HG02642 (cell line): ENCODE measurements around the gene ITPR2.
"Not testable (repeated sequence)": the region's sequence is repeated elsewhere in the genome, so short reads cannot be mapped to it uniquely, and the experiment has no call there.

Experiments used
- ATAC-seq: cut with Tn5 transposase; IDR thresholded peaks from one replicate; pipeline ENCODE4 v1.9.1; 2021; ENCODE audit warnings: mild to moderate bottlenecking; ENCODE audit not compliant: unreplicated experiment, poor library complexity

Gene ITPR2

DNA sequence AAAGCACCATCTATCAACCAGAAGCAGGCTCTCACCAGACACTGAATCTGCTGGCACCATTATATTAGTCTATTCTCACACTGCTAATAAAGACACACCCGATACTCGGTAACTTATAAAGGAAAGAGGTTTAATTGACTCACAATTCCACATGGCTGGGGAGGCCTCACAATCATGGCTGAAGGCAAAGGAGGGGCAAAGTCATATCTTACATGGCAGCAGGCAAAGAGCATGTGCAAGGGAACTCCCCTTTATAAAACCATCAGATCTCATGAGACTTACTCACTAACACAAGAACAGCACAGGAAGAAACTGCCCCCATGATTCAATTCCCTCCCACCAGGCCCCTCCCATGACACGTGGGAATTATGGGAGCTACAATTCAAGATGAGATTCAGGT, 188.6 kb downstream of the ITPR2 start:
- ATAC-seq: not testable (repeated sequence)

DNA sequence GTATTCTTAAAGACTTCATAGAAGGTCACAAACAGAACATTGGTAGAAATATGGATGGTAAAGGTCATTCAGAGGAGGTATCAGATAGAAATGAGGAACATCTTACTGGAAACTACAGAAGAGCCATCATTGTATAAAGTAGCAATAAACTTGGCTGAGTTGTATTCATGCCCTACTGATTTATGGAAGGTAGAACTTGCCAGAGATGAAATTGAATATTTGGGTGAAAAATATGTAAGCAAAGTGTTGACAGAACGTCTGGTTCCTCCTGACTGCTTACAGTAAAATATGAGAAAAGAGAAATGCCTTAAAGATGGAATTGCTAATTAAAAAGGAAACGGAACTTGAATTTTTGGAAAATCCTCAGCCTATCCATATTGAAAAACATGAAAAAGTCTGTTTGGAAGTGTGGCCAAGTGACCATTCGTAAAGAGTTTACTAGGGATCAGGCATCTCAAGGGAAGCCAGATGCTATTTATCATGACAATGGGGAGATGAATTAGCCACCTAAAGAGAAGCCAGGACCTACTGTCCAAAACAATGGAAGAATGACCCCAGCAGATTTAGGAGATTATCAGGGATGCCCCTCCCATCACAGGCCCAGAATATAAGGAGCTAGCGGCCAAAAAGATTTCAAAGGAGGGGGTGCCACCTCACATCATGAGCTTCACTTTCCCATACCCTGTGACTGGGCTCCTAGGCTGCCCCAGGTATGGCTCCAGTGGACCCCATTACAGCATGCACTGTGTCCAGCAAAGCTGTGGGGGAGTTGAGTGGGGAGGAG, 189.3 kb downstream of the ITPR2 start:
- no peak for ATAC-seq

DNA sequence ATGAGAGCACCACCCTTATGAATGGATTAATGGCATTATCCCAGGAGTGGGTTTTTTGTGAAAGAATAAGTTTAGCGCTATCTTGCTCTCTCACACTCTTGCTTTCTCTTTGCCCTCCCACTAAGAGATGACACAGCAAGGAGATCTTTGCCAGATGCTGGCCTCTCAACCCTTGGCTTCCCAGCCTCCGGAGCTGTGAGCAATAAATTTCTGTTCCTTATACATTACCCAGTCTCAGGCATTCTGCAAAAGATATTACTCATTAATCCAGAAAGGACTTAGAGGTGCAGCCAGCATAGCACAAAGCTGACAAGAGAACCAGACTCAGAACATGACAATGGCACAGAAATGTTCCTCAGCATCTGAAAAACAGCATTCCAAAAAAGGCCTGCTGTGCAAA, 190.6 kb downstream of the ITPR2 start:
- ATAC-seq: no peak

DNA sequence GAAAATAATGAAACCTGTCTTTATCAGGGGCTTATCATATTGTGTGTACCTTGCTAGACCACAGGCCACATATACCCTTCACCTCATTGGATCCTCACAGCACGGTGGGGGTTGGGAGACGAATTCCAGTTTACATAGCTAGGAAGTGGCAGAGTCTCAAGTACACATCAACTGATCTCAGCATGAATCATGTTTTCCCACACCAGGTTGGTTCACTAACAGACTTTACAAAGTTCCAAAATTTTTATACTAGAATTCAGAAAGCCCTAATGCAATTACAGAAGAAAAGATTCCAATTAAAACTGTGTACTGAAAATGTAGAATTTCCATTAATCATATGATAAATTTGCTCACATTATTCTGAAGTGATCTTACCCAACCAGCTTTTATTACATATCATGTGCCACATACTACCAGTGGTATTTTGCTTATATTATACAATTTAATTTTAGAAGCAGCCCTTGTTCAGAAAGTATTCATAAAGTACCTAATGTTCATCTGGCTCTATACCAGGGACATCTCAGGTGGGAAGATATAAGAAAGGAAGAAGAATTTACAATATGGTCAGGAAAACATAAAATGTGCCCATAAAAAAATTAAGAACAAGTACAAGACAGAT, 196.2 kb downstream of the ITPR2 start:
- ATAC-seq: no peak

DNA sequence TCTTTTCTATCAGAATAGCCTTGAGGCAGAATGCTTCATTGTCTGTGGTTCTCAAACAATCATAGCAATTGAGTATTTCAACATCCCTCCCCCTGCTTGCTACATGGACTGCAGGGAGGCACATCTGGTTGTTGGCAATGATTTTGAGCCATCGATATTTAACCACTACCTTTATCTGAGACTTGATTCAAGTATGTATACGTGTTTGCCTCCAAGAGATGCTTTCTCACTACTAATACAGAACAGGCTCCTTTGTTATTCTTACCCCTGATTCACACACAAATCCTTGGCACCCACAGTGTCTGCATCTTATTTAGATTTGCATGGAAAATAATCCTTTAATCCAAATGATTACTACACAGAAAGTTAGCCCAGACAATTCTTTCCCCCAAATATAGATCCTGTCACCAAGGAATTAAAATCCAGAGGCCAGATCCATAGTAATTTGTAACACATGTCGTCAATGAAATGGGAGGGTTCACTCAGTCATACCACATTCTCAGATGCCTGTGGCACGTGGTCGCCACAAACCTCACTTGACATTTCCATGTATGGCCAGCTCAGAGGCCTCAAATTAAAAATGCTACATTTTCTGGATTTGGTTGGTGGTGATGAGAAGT, 199.3 kb downstream of the ITPR2 start:
- no peak for ATAC-seq

DNA sequence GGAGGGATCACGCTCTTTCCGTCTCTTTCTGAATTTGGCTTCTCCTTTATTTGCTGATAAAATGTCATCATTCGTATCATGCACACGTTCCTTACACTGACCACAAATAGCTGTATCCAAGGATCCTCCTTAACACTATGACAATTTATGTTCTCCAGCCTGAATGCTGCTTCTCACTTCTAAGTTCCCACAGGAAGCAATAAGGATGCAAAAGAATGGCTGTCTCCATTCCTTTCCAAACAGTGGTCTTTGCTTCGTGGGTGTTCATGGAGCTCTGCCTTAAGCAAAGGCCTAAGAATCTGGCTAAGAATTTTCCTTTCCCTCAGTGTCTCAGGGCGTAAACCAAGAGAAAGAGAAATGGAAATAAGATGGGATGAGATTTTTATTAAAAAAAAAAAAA, 200.2 kb downstream of the ITPR2 start:
- no peak for ATAC-seq

DNA sequence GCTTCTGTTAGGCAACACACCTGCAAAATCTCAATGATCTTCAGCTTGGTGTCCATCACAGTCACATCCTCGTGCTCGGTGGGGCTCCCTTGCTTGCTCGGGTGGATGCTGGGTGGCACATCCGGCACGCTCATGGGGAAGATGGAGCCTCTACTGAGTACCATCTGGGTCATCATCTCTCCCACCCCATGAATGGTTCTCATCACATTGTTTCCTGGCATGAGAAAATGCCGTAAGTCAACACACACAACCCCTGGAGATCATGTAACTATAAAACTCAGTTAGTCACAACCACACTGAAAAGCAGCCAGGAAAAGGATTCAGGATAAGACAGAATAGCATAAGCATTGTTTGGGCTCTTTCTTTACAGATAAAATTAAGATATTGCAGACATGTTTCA, 201.1 kb downstream of the ITPR2 start:
- ATAC-seq: no peak

DNA sequence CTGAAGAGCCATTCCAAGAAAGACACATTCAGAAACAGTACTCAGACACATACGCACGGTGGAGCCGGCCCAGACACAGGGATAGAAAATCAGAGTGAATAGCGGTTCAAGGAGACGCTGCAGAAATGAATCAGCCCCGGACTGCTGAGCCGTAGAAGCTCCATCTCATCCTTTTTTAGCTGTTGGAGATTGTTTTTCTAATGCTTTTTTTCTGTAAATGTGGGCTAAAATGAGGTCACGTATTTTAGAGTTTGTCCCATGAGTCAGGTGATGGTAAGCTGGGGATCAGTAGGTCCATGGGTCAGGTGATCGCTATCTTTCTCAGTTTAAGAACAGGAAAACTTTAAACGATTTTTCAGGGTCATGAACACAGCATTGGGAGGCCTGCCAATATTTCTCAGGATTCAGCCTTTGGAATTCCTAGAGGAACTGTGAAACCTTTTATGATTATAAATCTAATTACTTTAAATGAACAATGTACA, 202.4 kb downstream of the ITPR2 start:
- no peak for ATAC-seq

DNA sequence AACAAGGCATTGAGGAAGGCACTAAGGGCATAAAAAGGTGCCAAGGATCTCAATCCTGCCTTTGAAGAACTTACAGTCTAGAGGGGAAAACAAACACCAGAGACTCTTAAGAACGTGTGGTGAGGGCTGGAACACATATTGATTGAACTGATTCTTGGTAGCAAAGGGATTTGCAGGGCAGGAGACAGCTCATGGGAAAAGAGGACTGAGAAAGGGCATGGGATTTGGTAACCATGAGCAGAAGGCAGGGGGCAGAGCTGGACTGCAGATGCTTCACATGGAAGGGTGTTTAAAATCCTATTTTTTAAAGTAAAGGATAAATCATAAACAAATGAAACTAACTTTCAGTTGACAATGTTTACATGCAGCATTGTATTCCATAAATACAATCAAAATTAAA, 203.1 kb downstream of the ITPR2 start:
- ATAC-seq: no peak

DNA sequence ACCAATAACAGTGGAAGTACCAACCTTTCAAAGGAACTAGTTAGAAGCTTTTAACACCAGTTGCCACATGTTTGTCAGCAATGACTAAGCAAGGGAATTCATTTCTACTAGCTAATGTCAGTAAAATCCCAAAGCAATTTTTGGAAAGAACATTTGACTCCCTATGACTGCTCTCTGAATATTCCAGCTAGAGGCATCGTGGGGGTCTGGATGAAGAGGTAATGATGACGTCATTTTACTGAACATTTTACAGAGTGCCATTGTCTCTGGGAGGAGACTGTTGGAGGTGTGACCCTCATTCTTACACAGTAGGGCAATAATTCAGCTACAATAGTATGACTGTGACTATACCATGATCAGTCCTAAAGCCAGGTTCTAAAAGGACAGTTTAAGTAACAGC, 204.8 kb downstream of the ITPR2 start:
- ATAC-seq: no peak

DNA sequence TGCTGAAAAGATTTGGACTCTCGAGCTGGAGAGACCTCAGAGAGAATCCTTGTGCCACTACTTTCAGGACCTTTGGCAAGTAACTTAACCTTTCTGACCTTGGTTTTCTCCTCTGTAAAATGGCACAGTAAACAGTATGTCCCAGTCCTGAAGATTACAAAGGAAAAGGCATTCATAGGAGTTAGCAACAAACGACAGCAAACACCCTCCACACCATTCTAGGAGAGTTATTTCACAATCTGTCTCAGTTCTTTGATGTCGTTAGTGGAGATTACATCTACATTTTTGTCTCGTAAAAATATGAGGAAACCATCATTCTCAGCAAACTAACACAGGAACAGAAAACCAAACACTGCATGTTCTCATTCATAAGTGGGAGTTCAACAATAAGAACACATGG, 205.7 kb downstream of the ITPR2 start:
- no peak for ATAC-seq

DNA sequence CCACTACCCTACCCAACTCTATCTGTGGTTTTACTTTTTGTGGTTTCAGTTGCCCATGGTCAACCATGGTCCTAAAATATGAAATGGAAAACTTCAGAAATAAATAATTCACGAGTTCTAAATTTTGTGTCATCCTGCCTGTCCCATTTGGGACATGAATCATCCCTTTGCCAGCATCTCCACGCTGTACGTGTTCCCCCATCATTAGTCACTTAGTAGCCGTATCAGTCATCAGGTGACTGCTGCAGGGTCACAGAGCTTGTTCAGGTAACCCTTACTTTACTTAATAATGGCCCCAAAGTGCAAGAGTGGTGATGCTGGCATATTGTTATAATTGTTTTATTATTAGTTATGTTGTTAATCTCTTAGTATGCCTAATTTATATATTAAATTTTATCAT, 209.9 kb downstream of the ITPR2 start:
- no peak for ATAC-seq

DNA sequence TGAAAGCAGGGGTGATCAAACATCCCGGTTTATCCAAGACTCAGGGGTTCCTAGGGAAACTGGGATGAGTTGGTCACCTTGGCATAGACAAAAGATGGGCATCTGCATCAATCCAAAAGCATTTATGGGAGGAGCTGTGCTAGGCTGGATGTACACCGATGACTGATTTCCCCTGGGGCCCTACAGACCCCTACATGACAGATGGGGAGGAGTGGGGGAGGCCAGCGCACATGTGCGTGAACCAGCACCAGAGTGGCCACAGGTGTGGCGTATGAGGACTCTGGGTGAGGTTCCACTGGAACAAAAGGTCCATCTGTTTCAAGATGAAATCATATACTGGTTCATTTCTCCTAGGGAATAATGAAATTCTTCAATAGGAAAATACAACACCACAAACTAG, 210.4 kb downstream of the ITPR2 start:
- ATAC-seq: no peak

DNA sequence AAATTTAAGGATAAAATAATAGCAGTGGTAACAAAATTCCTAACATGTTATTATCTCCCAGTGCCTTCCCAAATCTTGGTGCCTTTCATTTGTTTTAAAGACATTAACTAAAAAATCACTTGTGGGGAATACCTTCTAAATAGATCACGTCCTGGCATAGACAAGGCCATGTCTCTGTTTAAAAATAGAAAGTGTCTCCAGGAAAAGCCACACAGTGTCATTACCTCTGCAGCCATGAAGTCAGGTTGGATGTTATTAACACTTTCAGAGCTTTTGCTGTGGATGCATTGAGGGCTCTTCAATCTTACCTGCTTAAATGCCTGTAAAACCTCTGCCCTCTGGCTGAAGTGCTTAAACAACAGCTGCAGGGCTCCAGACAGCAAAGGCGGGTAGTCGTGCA, 211.1 kb downstream of the ITPR2 start:
- ATAC-seq: no peak

DNA sequence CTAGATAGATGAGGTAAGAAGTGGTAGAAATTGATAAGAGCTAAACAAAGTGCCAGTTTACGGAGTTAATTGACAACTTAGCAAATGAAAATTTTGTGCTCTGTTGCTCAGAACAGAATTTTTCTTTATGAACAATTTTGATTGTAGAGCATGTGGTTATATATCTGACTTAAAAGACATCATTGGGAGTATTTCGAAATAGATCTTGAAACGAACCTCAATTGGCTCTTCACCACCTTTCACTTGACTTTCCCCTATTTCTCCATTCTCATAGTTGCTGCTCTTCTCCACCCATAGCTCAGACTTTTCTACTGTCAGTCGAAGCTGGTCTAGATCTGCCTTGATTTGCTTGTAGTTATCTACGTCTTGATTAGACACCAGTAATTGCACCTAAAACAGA, 212.1 kb downstream of the ITPR2 start:
- no peak for ATAC-seq

DNA sequence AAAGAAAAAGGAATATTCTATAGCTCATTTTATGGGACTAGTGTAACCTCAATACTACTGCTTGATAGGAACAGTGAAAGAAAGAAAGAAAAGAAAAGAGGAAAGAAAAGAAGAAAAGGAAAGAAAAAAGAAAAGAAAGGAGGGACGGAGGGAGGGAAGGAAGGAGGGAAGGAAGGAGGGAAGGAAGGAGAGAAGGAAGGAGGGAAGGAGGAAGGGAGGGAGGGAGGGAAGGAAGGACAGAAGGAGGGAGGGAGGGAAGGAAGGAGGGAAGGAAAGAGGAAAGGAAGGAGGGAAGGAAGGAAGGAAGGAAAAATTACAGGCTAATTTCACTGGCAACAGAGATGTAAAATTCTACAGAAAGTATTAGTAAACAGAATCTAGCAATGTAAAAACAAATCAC, 215.5 kb downstream of the ITPR2 start:
- ATAC-seq: no peak

DNA sequence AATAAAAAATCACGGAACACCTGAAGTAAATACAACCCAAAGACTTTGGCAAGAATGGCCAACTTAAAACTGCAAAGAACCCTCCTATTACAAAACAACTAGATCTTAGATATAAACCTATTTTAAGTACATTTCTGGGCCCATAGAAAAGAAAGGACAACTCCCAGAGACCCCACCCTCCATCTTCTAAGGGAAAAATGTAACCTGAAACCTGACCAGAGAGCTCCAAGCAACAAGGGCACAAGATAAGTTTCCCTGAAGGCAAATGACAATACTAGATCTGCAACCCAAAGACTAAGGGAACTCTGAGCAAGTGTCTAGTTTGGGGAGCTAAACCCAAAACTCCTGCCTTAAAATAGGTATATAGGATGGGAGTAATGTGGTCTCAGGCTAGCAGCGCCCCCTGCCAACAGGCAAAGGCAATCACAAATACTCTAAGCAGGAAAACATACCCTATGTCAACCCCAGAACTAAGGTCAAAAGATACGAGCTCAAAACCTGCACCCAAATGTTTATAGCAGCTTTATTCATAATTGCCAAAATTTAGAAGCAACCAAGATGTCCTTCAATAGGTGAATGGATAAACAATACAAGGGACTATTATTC, 218.9 kb downstream of the ITPR2 start:
- no peak for ATAC-seq

DNA sequence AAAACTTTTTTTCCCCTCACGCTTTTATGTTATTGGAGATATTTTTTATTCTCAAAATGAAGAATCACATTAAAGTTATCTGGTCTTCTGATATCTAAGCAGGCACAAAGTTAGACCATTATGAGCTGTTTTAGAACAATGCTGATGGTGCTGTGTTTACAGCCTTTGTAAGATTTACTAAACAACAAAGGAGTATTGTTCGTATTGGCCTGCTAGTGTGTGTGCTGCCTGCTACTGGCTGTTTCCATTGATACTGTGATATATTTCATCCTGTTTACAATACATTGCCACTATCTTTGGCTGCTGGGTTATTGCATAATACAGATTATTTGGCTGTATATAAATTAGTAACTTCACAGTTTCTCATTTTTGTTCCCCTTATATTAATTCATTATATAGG, 220.8 kb downstream of the ITPR2 start:
- ATAC-seq: no peak

DNA sequence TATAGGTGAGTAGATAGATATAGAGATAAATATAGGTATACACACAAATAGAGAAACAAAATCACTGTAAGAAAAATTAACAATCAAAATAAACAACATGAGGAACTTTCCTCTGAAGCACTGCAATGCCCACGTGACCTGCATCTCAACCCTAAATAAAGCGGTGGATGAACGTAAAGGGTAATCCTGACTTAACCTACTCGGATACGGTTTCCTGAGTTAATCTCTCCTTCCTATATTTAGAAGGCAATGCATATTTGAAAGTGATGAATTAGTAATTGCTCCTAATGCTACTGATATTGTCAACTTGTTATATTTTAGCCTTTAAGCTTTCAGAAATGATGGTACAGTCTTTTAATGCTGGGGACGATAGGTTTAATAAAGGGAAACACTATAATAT, 221.4 kb downstream of the ITPR2 start:
- no peak for ATAC-seq

DNA sequence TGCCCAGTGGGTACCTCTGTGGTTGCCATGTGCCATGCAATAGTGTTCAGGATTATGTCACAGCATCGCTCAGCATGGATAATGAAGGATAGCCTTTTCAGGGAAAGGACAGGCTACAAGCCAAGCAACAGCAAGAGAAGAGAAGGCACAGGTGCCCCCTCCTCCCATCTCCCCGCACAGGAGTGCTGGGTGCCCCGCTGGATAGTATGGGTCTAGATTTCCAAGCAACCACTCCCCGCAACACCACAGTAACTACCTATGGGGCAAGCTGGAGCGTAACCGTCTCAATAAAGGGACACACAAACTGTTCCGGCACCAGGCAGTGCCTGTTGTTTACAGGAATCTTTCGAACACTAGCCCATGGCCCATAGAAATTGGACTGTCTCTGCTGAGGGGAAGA, 222.2 kb downstream of the ITPR2 start:
- no peak for ATAC-seq

DNA sequence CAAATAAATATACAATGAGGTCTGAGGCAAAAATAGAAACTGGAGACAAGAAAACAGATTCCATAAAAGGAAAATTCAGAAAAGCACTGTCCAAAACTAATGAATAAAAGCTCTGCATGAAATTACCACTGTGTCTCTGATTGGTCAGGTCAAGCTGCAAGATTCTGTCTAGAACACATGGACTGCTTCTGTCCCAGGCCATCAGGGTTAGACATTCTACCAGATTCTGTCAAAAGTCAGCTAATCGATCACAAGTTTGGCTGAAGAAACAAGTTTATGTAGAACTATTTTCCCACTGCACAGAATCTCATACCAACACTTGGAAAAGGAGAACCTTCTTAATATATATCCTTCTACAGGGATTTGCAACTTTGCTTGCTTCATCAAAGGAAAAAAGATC, 223.0 kb downstream of the ITPR2 start:
- ATAC-seq: no peak
